HG03442 (cell line): ENCODE results near the gene DDIT4.
"Not testable (repeated sequence)": the region's sequence is repeated elsewhere in the genome, so short reads cannot be mapped to it uniquely, and the experiment has no call there.

Source experiments
- ATAC-seq: cut with Tn5 transposase; IDR thresholded peaks from one replicate; pipeline ENCODE4 v1.9.1; 2021; ENCODE audit warnings: mild to moderate bottlenecking, moderate library complexity; ENCODE audit not compliant: unreplicated experiment

Gene DDIT4

DNA sequence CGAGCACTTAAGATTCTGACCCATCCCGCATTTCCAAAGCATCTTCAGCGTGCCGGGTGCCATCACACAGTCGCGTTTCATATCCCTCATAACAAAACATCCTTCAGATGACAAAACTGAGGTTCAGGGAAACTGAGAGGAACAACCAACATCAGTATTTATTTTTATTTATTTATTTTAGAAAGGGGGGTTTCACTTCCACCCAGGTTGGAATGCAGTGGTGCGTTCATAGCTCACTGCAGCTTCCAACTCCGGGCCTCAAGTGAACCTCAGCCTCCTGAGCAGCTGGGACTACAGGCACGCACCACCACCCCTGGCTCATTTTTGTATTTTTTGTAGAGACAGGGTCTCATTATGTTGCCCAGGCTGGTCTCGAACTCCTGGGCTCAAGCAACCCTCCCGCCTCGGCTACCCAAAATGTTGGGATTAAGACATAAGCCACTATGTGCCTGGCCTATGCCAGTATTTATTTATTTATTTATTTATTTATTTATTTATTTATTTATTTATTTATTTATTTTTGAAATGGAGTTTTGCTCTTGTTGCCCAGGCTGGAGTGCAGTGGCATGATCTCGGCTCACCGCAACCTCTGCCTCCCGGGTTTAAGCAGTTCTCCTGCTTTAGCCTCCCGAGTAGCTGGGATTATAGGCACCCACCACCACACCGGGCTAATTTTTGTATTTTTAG, 24.4 kb upstream of the DDIT4 start:
- not testable (repeated sequence) for ATAC-seq

- no peak for ATAC-seq
Observed at GRCh38 chr10:72250666-72251065, 23.1 kb upstream of the DDIT4 start.

DNA sequence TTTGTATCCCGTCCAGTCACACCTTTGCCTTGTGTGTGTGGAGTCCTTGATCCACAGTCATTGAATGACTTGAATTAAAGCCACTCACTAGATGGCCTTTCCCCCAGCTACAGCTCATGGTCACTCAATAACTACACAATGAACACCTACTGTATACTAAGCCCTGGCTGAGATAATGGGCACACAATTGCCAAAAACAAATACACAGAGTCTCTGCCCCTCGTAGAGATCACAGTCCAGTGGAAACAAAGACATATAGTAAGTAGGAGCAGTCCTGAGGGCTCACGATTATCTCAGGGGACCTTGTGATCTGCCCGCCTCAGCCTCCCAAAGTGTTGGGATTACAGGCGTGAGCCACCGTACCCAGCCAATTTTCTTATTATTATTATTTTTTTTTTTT, 22.1 kb upstream of the DDIT4 start:
- no peak for ATAC-seq

GRCh38 chr10:72252972-72253371, 20.8 kb upstream of the DDIT4 start:
- no peak for ATAC-seq

DNA sequence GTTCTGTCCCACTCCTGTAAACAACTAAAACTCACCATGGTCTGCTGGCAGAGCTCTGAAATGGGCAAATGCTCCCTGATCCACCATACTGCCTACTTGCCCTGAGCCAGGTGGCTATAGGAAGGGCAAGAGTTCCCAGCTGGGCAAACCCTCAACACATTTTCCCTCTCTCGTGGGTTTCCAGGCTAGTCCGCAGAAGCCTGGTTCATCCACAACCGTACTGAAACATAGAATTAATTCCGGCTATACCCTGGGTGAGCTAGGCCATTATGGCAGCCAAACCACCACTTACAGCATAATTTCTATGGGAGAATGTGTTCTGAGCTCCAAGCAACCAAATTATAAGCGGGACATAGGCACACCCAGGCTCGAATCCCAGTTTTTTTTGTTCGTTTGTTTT, 20.1 kb upstream of the DDIT4 start:
- ATAC-seq = no peak

DNA sequence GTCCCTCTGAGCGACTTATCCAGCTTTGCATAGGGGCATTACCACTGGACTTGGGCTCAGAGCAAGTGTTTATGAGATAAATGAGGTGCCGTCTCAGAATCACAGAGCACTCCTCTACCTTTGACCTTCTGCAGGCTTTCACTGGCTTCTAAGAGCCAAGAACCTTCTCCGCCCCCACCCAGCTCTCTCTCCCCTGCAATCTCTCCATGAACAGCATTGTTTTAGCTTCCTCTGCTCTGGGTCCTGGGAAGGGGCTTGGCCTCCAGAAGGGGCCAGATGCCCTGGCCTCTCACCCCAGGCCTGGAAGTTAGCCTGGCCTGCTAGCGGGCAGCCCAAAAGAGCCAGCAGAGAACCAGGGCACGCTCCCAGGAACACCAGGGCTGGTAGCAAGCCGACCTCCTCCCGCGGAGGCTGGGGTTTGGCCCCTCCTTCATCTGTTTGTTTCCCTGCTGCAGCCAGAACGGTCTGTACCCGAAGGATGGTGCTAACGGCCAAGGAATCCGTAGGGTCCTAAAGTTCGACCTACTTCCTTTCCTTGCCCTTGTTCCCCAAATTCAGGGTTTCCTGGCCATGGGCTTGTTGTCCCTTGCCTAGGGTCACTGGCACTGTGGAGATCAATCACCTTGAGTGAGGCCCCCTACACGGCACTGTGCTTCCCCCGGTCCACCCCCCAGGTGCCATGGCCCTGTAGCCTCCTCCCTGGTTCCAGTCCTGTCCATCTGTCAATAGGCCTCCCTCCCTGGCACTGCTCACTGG, 18.7 kb upstream of the DDIT4 start:
- ATAC-seq = no peak

DNA sequence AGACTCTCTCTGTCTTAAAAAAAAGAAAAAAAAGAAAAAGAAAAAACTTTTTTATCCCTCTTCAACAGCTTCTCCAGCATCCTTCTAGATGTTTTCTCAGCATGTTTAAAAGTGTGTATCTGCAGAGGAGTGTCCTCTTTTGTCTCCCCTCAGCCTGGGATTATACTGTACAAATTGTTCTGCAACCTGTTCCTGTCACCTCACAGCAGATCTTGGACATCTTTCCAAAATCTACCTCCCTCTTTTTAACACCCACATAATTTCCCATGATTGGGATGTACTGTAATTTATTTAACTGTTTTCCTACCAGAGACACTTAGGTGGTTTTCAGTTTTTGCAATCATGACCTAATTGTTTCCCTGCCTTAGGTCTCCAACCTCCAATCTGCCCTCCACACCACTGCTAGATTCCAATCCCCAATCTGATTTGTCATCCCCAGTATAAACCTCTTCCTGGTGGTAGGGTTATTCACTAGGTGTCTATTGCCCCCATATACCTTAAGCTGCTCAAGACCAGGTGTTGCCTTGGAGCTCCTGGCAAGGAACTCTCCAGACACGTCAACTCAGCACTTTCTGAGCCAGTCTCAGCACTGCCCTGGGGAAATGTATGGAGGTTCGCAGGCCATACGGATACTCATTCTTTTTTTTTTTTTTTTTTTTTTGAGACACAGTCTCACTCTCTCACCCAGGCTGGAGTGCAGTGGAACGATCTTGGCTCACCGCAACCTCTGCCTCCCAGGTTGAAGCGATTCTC, 17.6 kb upstream of the DDIT4 start:
- ATAC-seq = no peak

DNA sequence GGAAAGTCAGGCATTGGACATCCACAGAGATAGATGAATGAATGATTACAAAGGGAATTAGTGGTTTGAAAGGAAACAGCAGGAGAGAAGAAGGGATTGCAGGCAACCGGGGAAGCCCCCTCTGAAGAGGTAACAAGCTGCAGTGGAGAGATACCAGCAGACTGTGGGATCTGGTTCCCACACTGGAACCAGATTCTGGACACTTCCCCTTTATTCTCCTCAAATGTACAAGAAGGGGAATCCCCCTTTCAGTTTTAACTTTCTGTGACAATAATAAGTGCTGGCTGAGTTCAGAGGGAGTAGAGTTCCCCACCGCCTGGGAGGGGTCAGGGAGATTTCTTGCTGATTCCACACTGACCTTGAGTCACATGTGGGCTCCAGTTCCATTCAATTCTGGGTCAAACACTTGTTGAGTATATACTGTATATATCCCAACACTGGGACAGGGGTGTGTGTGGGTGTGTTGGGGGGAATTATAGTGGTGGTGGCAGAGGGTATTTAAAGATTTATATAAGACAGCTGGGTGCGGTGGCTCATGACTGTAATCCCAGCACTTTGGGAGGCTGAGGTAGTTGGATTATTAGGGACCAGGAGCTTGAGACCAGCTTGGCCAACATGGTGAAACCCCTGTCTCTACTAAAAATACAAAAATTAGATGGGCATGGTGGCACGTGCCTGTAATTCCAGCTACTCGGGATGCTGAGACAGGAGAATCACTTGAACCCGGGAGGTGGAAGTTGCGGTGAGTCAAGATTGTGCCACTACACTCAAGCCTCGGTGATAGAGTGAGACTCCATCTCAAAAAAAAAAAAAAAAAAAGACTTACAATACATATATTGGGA, 16.5 kb upstream of the DDIT4 start:
- peak; percentile 19 for ATAC-seq

- ATAC-seq = no peak
Observed at GRCh38 chr10:72258617-72259016, 15.1 kb upstream of the DDIT4 start.

DNA sequence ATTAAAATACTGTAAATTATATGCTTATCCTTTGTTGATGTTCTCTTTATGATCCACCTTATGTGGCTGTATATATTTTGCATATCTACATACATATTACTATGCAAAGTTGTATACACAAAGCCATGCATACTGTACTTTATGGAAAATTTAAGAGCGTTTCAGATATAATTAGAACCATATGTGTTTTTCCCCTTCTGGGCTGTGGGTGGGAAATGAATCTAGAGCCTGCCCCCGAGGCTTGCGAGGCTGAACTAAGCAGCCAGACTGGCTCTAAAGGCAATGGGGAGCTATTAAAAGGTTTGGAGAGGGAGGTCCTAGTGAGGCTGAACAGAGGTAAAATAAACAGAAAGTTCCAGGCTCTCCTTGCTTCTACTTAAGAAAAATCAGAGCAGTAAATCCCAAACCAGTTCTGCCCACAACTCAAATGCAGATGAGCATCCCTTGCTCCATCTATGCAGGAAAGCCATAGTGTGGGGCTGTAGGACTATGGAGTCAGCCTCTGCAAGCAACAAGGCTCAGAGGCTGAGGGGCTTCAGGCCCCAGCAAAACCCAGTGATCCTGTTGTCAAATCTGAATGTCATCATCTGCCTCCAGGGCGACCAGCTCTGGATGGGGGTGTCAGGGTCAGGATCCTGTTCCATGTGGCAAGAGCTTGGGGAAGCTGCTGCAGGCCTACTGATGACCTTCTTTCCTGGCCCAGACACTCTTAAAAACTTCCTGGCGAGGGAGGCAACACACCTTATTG, 14.1 kb upstream of the DDIT4 start:
- ATAC-seq = no peak

DNA sequence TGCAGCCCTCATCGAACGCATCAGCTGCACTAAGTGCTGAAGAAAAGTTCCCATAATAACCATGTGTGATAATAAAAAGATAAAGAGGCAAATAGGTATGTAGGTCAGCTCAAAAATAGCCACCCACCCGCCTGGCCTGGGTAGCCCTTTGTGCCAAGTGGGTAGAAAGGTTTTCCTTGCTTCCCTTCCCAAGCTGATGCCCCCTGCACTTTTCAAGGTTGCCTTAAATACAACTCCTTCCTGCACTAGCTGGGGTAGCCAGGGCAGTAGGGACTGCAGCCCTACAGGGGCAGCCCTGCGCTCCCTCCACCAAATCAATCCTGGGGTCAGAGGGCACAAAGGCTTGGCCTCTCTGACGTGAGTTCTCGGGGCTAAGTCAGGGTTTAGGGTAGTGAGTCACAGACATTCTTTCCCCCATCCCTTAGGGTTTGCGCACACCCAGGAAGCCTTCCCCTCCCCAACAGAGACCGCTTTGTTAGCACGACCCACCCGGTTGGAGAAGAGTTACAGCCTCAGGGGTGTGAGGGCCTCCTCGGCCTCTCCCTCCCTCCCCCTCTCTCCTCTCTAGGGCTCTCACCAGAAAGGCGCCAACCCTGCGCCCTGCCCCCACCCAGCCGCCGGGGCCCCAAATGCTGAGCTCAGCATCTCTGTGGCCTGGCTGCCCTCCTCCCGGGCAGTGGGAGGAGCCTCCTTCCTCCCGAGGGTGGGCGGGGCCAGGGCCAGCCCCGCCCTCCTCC, 13.3 kb upstream of the DDIT4 start:
- ATAC-seq = peak; percentile 56

DNA sequence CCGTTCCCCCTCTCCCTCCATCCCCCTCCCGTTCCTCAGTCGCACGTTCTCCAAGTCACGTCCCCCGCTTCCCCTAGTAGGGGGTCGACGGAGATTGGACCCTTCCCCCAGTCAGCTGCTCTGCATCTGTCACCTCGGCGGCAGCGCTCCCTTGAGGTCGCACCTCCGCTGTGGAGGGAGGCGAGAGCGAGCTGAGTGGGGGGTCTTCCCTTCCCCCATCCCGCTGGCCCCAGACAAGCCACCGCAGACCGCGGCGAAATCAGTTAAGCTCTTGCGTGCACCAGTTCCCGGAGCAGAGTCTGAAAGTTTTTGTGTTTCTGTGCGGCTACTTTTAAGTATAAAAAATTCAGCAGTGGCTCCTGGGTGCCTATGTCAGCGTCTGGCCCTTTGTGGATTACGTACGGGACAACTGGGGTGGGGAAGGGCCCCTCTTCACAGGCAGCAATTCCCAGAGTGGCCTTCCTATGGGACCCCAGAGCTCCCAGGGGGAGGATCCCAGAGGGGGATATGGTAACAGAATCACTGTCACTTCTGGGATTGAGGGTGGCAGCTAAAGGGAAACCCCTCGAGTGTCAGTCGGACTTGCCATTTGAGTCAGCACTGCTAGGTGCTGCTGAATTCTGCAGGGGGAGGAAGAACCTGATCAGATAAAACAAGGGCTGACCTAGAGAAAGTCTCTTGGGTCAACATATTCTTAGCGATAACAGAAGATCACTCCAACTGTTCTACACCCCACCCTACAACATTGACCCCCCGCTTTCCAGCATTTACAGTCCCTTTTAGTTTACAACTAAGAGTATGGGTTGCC, 12.5 kb upstream of the DDIT4 start:
- ATAC-seq = peak; percentile 49

DNA sequence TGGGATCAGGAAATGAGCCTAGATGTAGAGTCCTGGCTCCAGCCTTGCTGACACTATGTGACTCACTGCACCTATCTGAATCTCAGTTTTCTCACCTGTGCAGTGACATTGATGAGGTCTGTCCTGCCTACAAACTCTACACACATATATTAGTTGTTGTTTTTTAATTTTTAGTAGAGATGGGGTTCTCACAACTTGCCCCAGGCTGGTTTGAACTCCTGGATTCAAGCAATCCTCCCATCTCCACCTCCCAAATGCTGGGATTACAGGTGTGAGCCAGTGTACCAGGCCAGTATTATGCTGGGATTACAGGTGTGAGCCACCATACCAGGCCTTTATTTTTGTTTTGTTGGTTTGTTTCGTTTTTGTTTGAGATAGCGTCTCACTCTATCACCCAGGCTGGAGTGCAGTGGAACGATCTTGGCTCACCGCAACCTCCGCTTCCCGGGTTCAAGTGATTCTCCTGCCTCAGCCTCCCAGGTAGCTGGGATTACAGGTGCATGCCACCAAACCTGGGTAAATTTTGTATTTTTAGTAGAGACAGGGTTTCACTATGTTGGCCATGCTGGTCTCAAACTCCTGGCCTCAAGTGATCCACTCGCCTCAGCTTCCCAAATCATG, 11.8 kb upstream of the DDIT4 start:
- ATAC-seq = peak; percentile 5

- ATAC-seq = no peak
Observed at GRCh38 chr10:72263613-72264241, 10.0 kb upstream of the DDIT4 start.

DNA sequence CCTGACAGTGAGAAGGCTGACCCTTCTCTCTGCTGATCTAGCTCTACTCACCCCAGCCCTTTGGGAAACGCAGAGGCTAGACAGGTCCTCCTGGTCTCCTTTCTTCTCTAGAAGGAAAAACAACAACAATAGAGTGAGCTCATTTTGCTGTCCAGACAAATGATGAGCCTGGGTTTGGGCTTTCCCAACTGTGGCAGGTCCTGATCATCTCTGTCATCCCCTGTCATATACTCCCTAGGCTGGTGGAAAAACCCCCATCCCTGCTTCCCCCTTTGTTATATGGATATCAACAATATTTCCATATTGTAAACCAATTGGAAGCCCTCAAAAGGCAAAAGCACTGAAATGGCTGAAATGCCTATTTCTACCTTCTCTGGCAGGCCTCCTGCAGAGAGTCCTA, 9.2 kb upstream of the DDIT4 start:
- no peak for ATAC-seq

DNA sequence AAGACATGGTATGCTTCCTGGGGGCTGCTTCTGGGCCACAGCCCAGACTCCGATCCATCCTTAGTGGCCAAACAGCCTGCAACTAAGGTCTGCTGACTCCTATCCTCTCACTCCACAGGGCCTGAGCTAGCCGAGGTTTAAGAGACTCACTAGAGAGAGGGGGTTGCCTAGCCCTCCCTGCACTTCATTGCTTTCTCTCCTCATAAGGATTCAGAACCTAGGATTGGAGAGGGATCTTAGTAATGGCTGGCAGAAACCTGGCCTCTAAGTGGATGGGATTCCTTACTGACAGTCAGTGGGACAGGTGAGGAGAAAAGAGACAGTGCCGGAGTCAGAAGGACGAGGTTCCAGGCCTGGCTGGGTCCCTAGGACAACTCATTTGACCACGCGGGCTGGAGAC, 8.2 kb upstream of the DDIT4 start:
- no peak for ATAC-seq

- no peak for ATAC-seq
Observed at GRCh38 chr10:72265990-72266865, 7.5 kb upstream of the DDIT4 start.
